Measurements from ENCODE around the gene RPRD1B. TPM values are rescaled to one million over a fixed set of nuclear protein-coding genes. Genes with fewer than 3 reads are reported as not detected.

Gene RPRD1B
- total RNA-seq, 1 donor from 2014 or later = 16.4 TPM

- no peaks in the 10 kb centered on the region for H3K27me3 ChIP-seq
- no peak for DNase-seq (ENCODE audit: low spot score in 2 of 2)
- H3K36me3 ChIP-seq = peaks cover 5 to 7% of the 10 kb centered on the region in 2 donors
- no peak for TF ChIP-seq CTCF (IDR thresholded peaks at IDR 0.05)
- H3K4me3 ChIP-seq = no peak overlapping the region
- intact Hi-C loops (cut with DNase I) = no loop called here
- no peaks in the 10 kb centered on the region for H3K4me1 ChIP-seq
- H3K9me3 ChIP-seq = peaks cover 0 to 7% of the 10 kb centered on the region in 2 donors
- H3K27ac ChIP-seq = no peak overlapping the region
Measured at GRCh38 chr20:38023181-38024001, 10.2 kb upstream of the RPRD1B start.

GRCh38 chr20:38024496-38024895 is 9.1 kb upstream of the RPRD1B start:
- intact Hi-C loops (cut with DNase I) = no loop called here
- Histone ChIP-seq H3K27ac (no peak overlapping the region), H3K9me3 (no peaks in the 10 kb centered on the region), H3K36me3 (no peaks in the 10 kb centered on the region), H3K4me1 (no peaks in the 10 kb centered on the region), H3K27me3 (no peaks in the 10 kb centered on the region), H3K4me3 (no peak overlapping the region)
- no peak for DNase-seq (ENCODE audit: low spot score in 2 of 2)
- TF ChIP-seq CTCF (IDR thresholded peaks at IDR 0.05) = no peak

GRCh38 chr20:38029453-38029852 is 4.1 kb upstream of the RPRD1B start:
- no peak for TF ChIP-seq CTCF (IDR thresholded peaks at IDR 0.05)
- DNase-seq (ENCODE audit: low spot score in 2 of 2) = no peak
- Histone ChIP-seq H3K27me3 (no peaks in the 10 kb centered on the region), H3K9me3 (no peaks in the 10 kb centered on the region), H3K36me3 (no peaks in the 10 kb centered on the region), H3K4me1 (peaks cover 6 to 9% of the 10 kb centered on the region in 2 donors), H3K4me3 (no peak overlapping the region), H3K27ac (no peak overlapping the region)
- intact Hi-C loops (cut with DNase I) = no loop called here

- TF ChIP-seq CTCF (IDR thresholded peaks at IDR 0.05) = no peak
- H3K4me3 ChIP-seq = peak overlapping the region in 1 of 2 donors; percentile 100
Measured at GRCh38 chr20:38031957-38032356, 1.6 kb upstream of the RPRD1B start.

GRCh38 chr20:38032585-38033329 is 789 bp upstream of the RPRD1B start:
- DNase-seq (ENCODE audit: low spot score in 2 of 2) = no peak
- H3K27ac ChIP-seq = peak overlapping the region; percentile 97

More at GRCh38 chr20:38031957-38032356, 1.6 kb upstream of the RPRD1B start:
- Histone ChIP-seq H3K4me1 (peaks cover 16 to 27% of the 10 kb centered on the region in 2 donors), H3K27ac (no peak overlapping the region), H3K9me3 (no peaks in the 10 kb centered on the region), H3K27me3 (no peaks in the 10 kb centered on the region), H3K36me3 (peaks cover 0 to 4% of the 10 kb centered on the region in 2 donors)
- intact Hi-C loops (cut with DNase I) = loop anchor here (10.0 kb wide), 2 partner anchors 403 to 443 kb away; partner anchors contain the start of genes RALGAPB and SNHG17
- DNase-seq (ENCODE audit: low spot score in 2 of 2) = no peak

More at GRCh38 chr20:38032585-38033329, 789 bp upstream of the RPRD1B start:
- H3K36me3 ChIP-seq = peaks cover 0 to 4% of the 10 kb centered on the region in 2 donors
- no peaks in the 10 kb centered on the region for H3K27me3 ChIP-seq
- intact Hi-C loops (cut with DNase I) = loop anchor here (10.0 kb wide), 2 partner anchors 402 to 442 kb away; partner anchors contain the start of genes RALGAPB and SNHG17
- peak overlapping the region; percentile 95 to 100 for H3K4me3 ChIP-seq
- no peaks in the 10 kb centered on the region for H3K9me3 ChIP-seq
- no peak for TF ChIP-seq CTCF (IDR thresholded peaks at IDR 0.05)
- peaks cover 16 to 27% of the 10 kb centered on the region in 2 donors for H3K4me1 ChIP-seq
